ENCODE measurements around the gene USP9X. TPM values are rescaled to one million over a fixed set of nuclear protein-coding genes. Genes with fewer than 3 reads are reported as not detected.

The USP9X gene
- 24.9 to 32.1 TPM (median 29.2 TPM) in 5 replicates for total RNA-seq (2022; extraction: Qiagen RNA extraction)

GRCh38 chrX:41084893-41085511 is at the start of gene USP9X:
Gene USP9X (plus strand): TSS chrX:41085445. CDS start chrX:41123629, 38,184 bp downstream.

Other genes starting within 250 kb of the USP9X start
- gene DDX3X, start 248.7 kb downstream of the USP9X start, total RNA-seq (2022; extraction: Qiagen RNA extraction): 142 to 295 TPM (median 206 TPM) in 5 replicates